ENCODE data around the gene AGBL5. TPM values are rescaled to one million over a fixed set of nuclear protein-coding genes. Genes with fewer than 3 reads are reported as not detected.

Gene AGBL5
- total and polyA plus RNA-seq, 2 donors (not counting 1 experiment from before 2014, with no cell fraction given) = 10.0 to 17.5 TPM

DNA sequence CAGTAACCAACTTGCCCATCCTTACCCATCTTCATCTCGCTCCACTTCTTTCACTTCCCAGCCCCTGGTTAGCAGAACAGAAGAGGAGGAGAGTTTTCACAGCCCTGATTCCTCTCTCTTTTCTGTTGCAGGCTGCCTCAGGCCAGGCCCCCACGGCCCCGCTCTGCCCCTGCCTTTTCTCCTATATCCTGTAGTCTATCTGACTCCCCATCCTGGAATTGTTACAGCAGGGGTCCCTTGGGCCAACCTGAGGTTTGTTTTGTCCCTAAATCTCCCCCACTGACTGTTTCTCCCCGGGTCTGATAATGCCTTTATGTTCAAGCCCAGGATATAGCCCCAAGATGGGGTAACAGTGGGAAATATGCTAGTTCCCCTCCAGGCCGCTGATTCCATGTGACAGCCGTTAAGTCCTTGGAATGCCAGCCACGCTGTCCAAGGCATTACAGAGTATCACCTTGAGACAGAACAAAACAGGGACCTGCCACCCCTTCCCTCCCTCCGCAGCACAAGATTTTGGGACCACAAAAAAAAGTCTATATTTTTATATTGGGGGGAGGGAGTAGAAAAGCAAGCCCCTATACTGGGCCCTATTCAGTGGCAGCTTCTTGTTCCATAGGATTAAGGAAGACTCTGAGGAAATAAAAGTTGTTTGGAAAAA lies 18.6 kb downstream of the AGBL5 start:
- no peaks in the 10 kb centered on the region for H3K27me3 ChIP-seq (replicated peaks in 1 of 4; ENCODE audit: control extremely low read depth in 1 of 4, control insufficient read depth in 3 of 4, insufficient read depth in 4 of 4, low read length in 3 of 4)
- peak overlapping the region; percentile 95 for H3K27ac Mint-ChIP-seq

More for the DNA sequence above, 18.6 kb downstream of the AGBL5 start:
- ChIA-PET POLR2A (interaction anchor here (3.4 kb wide), 1 partner anchor 20 kb away, joined by 48 read pairs; the partner anchor contains the start of gene AGBL5), CTCF (interaction anchor here (0.6 to 3.3 kb wide), 2 partner anchors 17 to 233 kb away, joined by 3 to 10 read pairs; partner anchors contain the start of gene KHK)
- Histone ChIP-seq H3K27ac (ENCODE audit: low read length in 2 of 2) (peak overlapping the region in 1 of 2 donors; percentile 87), H3K36me3 (replicated peaks in 1 of 2; ENCODE audit: control extremely low read depth in 1 of 2, control insufficient read depth in 1 of 2, extremely low read depth in 1 of 2, insufficient read depth in 2 of 2, low read length in 1 of 2) (peaks cover 6 to 35% of the 10 kb centered on the region in 2 experiments), H2AFZ (ENCODE audit: insufficient read depth, low read depth, low read length, poor library complexity, severe bottlenecking) (no peak overlapping the region), H3K9ac (ENCODE audit: low read length) (peak overlapping the region; percentile 83), H3K4me2 (replicated peaks; ENCODE audit: low read depth, low read length, poor library complexity, severe bottlenecking) (peak overlapping the region; percentile 90), H3K79me2 (ENCODE audit: control insufficient read depth, insufficient read depth, low read length) (peaks cover 39% of the 10 kb centered on the region), H4K20me1 (ENCODE audit: control insufficient read depth, insufficient read depth, low read length, poor library complexity, severe bottlenecking) (peaks cover 17% of the 10 kb centered on the region), H3K4me3 (ENCODE audit: control extremely low read depth in 1 of 5, extremely low read depth in 1 of 5, insufficient read depth in 1 of 5, low read depth in 2 of 5, low read length in 4 of 5) (peak overlapping the region in 2 of 5 experiments; percentile 88 to 91), H3K9me3 (ENCODE audit: control extremely low read depth in 1 of 3, control insufficient read depth in 2 of 3, insufficient read depth in 1 of 3, low read length in 2 of 3) (no peaks in the 10 kb centered on the region), H3K4me1 (ENCODE audit: control insufficient read depth in 2 of 2, insufficient read depth in 2 of 2, low read length in 2 of 2) (peaks cover 26 to 34% of the 10 kb centered on the region in 2 donors)
- ATAC-seq (ENCODE audit: low read depth) (no peak), DNase-seq (no peak)
- TF ChIP-seq EZH2 (IDR thresholded peaks at IDR 0.05; ENCODE audit: borderline replicate concordance, insufficient read depth, low read depth, low read length, poor library complexity, severe bottlenecking) = no peak
- TF ChIP-seq, protein P1, sequence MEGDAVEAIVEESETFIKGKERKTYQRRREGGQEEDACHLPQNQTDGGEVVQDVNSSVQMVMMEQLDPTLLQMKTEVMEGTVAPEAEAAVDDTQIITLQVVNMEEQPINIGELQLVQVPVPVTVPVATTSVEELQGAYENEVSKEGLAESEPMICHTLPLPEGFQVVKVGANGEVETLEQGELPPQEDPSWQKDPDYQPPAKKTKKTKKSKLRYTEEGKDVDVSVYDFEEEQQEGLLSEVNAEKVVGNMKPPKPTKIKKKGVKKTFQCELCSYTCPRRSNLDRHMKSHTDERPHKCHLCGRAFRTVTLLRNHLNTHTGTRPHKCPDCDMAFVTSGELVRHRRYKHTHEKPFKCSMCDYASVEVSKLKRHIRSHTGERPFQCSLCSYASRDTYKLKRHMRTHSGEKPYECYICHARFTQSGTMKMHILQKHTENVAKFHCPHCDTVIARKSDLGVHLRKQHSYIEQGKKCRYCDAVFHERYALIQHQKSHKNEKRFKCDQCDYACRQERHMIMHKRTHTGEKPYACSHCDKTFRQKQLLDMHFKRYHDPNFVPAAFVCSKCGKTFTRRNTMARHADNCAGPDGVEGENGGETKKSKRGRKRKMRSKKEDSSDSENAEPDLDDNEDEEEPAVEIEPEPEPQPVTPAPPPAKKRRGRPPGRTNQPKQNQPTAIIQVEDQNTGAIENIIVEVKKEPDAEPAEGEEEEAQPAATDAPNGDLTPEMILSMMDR (IDR thresholded peaks at IDR 0.05) = no peak
- Mint-ChIP-seq H3K9me3 (ENCODE audit: insufficient read depth) (no peaks in the 10 kb centered on the region), H3K27me3 (no peaks in the 10 kb centered on the region), H3K4me3 (peak overlapping the region; percentile 99), H3K4me1 (peaks cover 53% of the 10 kb centered on the region)
- 89% methylated on average over 7 of the region's 8 CpGs for WGBS (ENCODE audit: insufficient coverage)
- intact Hi-C loops (cut with micrococcal nuclease) = loop anchor here (2.0 kb wide), 1 partner anchor 301 kb away; the partner anchor contains the start of genes EIF2B4 and SNX17
